ENCODE measurements around the gene TBC1D5. TPM values are rescaled to one million over a fixed set of nuclear protein-coding genes. Genes with fewer than 3 reads are reported as not detected.

Gene TBC1D5
- total RNA-seq, 2 donors from 2014 or later = 68.8 to 77.7 TPM

- Histone ChIP-seq H3K36me3 (ENCODE audit: control insufficient read depth, insufficient read depth, low read length) (no peaks in the 10 kb centered on the region), H3K27me3 (ENCODE audit: control insufficient read depth, insufficient read depth, low read length, poor library complexity, severe bottlenecking) (no peaks in the 10 kb centered on the region), H3K9ac (ENCODE audit: extremely low read depth, low read length, poor library complexity, severe bottlenecking) (no peak overlapping the region), H3K4me3 (ENCODE audit: low read length) (no peak overlapping the region), H3K4me1 (ENCODE audit: control insufficient read depth, insufficient read depth, low read length) (no peaks in the 10 kb centered on the region), H3K27ac (ENCODE audit: low read depth, low read length) (no peak overlapping the region), H3K9me3 (ENCODE audit: control insufficient read depth, low read length) (peaks cover 7% of the 10 kb centered on the region)
- no peak for TF ChIP-seq CTCF (conservative IDR thresholded peaks at IDR 0.05)
- Mint-ChIP-seq H3K9me3 (peaks cover 11% of the 10 kb centered on the region), H3K27me3 (ENCODE audit: insufficient read depth) (peaks cover 3% of the 10 kb centered on the region), H3K36me3 (ENCODE audit: low read depth) (no peaks in the 10 kb centered on the region), H3K27ac (no peak overlapping the region), H3K4me1 (no peaks in the 10 kb centered on the region), H3K4me3 (no peak overlapping the region)
- 93 to 95% methylated on average over 4 of the region's 4 CpGs for WGBS, 2 experiments (ENCODE audit: insufficient coverage in 1 of 2, insufficient read length in 1 of 2)
- DNase-seq = no peak
These were observed 622.3 kb downstream of the TBC1D5 start for GRCh38 chr3:17120115-17120514.

- peaks cover 11% of the 10 kb centered on the region for H3K9me3 Mint-ChIP-seq
- Histone ChIP-seq H3K9me3 (ENCODE audit: control insufficient read depth, low read length) (peaks cover 7% of the 10 kb centered on the region), H3K27me3 (ENCODE audit: control insufficient read depth, insufficient read depth, low read length, poor library complexity, severe bottlenecking) (no peaks in the 10 kb centered on the region), H3K4me1 (ENCODE audit: control insufficient read depth, insufficient read depth, low read length) (no peaks in the 10 kb centered on the region), H3K36me3 (ENCODE audit: control insufficient read depth, insufficient read depth, low read length) (no peaks in the 10 kb centered on the region), H3K27ac (ENCODE audit: low read depth, low read length) (no peak overlapping the region), H3K9ac (ENCODE audit: extremely low read depth, low read length, poor library complexity, severe bottlenecking) (no peak overlapping the region), H3K4me3 (ENCODE audit: low read length) (no peak overlapping the region)
- 89 to 90% methylated on average over 2 to 5 of the region's 5 CpGs for WGBS, 2 experiments (ENCODE audit: insufficient coverage in 1 of 2, insufficient read length in 1 of 2)
- peaks cover 3% of the 10 kb centered on the region for H3K27me3 Mint-ChIP-seq (ENCODE audit: insufficient read depth)
- no peaks in the 10 kb centered on the region for H3K36me3 Mint-ChIP-seq (ENCODE audit: low read depth)
- TF ChIP-seq CTCF (conservative IDR thresholded peaks at IDR 0.05) = no peak
- no peak overlapping the region for H3K4me3 Mint-ChIP-seq
- no peaks in the 10 kb centered on the region for H3K4me1 Mint-ChIP-seq
- DNase-seq = no peak
- H3K27ac Mint-ChIP-seq = no peak overlapping the region
These were observed 623.0 kb downstream of the TBC1D5 start for GRCh38 chr3:17119201-17120072.

GRCh38 chr3:17118771-17119170, 623.7 kb downstream of the TBC1D5 start:
- Mint-ChIP-seq H3K27ac (no peak overlapping the region), H3K4me3 (no peak overlapping the region), H3K4me1 (no peaks in the 10 kb centered on the region), H3K9me3 (peaks cover 11% of the 10 kb centered on the region), H3K36me3 (ENCODE audit: low read depth) (no peaks in the 10 kb centered on the region), H3K27me3 (ENCODE audit: insufficient read depth) (peaks cover 3% of the 10 kb centered on the region)
- TF ChIP-seq CTCF (conservative IDR thresholded peaks at IDR 0.05) = no peak
- DNase-seq = no peak
- no peaks in the 10 kb centered on the region for H3K36me3 ChIP-seq (ENCODE audit: control insufficient read depth, insufficient read depth, low read length)
- no peak overlapping the region for H3K9ac ChIP-seq (ENCODE audit: extremely low read depth, low read length, poor library complexity, severe bottlenecking)
- no peaks in the 10 kb centered on the region for H3K4me1 ChIP-seq (ENCODE audit: control insufficient read depth, insufficient read depth, low read length)
- WGBS, 2 experiments (ENCODE audit: insufficient coverage in 1 of 2, insufficient read length in 1 of 2) = 90 to 100% methylated on average over 1 to 6 of the region's 6 CpGs
- peaks cover 7% of the 10 kb centered on the region for H3K9me3 ChIP-seq (ENCODE audit: control insufficient read depth, low read length)
- H3K27me3 ChIP-seq (ENCODE audit: control insufficient read depth, insufficient read depth, low read length, poor library complexity, severe bottlenecking) = no peaks in the 10 kb centered on the region
- H3K27ac ChIP-seq (ENCODE audit: low read depth, low read length) = no peak overlapping the region
- no peak overlapping the region for H3K4me3 ChIP-seq (ENCODE audit: low read length)
